ENCODE data around the gene FAIM.
"Not testable (repeated sequence)": the region's sequence is repeated elsewhere in the genome, so short reads cannot be mapped to it uniquely, and the experiment has no call there.

Gene FAIM

DNA sequence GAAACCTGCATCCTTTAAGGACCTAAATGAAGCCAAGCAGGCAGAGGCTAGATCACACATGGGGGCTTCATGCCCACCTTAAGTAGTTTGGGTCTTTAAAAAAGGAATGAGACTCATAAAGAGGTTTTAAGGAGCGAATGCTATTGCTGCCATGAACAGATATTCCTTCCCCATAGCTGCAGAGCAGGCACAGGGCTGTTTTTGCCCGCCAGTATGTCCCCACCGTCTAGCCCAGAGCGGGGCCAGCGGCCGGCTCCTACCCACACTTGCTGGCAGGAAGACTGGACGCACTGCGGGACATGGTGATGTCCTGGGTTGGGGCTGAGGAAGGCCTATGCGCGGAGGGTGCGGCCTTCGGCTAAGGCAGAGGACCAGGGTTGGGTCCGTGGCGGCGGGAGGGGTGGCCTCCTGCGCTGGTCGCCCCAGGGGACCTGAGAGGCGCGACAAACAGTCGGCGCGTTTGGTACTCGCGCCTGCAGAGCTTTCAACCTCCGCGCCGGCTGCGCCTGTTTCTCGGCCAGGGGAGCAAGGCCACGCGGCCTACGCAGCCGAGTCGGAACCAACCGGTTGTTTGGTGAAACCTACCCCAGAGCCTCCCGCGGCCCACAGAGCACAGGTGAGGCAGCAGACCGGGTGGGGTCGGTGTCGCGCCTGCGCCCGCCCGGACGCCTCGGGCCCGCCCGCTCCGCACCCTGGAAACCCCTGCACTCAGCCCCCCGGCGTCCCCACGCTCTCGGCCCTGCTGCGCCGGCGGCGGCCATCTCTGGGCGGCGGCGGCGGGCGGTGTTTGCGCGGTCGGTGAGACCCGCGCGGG, at the start of gene FAIM:
Gene FAIM, plus strand, starts transcription at position 450 of the 814 bp plus-strand sequence. CDS start 10,956 bp downstream, outside the sequence.
- peak; percentile 8 to 54 for DNase-seq

DNA sequence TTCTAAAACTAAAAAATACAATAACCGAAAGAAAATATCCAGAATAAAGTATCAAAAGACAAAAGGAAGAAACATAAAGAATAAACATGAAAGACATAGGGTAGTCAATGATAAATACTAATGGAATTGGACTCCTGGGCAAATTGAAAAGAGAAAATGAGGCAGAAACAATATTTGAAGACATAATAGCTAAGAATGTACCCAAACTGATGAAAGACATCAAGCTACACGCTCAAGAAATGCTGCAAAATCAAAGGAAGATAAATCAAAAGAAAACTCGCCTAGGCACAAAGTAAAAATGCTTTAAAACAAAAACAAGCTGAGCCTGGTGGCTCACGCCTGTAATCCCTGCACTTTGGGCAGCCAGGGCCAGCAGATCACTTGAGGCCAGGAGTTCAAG, 49.4 kb upstream of the FAIM start:
- no peak for DNase-seq

GRCh38 chr3:138560501-138560900, 48.1 kb upstream of the FAIM start:
- no peak for DNase-seq

GRCh38 chr3:138562902-138563301, 45.7 kb upstream of the FAIM start:
- DNase-seq = not testable (repeated sequence)

DNA sequence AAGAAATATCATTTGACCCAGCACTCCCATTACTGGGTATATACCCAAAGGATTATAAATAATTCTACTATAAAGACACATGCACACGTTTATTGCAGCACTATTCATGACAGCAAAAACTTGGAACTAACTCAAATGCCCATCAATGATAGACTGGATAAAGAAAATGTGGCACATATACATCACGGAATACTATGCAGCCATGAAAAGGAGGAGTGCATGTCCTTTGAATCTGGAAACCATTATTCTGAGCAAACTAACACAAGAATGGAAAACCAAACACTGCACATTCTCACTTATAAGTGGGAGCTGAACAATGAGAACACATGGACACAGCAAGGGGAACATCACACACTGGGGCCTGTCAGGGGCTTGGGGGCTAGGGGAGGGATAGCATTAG, 42.3 kb upstream of the FAIM start:
- DNase-seq = not testable (repeated sequence)

GRCh38 chr3:138567403-138567802, 41.2 kb upstream of the FAIM start:
- DNase-seq = no peak

GRCh38 chr3:138569090-138569489, 39.5 kb upstream of the FAIM start:
- no peak for DNase-seq

DNA sequence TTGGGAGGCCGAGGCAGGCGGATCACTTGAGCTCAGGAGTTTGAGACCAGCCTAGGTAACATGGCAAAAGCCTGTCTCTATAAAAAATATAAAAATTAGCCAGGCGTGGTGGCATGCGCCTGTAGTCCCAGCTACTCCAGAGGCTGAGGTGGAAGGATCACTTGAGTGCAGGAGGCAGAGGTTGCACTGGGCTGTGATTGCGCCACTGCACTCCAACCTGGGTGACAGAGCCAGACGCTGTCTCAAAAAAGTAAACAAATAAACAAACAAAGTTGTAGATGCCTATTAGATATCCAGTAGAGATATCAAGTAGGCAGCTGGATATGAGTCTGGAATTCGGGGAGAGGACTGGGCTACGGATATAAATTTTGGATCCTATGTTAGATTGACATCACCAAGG, 38.9 kb upstream of the FAIM start:
- not testable (repeated sequence) for DNase-seq

- DNase-seq = no peak
These were observed 35.4 kb upstream of the FAIM start for GRCh38 chr3:138573138-138573537.

DNA sequence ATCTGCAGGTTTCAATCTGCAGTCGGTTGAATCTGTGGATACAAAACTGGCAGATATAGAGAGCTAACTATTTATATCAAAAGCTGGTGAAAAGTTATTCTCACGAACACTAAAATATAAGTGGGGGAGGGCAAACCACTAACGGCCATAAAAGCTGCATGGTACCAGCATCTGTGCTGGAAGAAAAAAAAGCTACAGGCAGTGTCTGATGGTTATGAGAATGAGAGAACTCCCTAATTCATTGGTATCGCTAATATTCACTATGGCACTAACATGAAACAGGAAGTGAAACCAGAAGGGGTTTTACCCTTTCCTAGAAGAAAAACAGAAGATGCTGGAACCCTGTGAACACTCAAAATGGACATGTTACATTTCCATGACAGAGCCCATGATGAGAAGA, 30.4 kb upstream of the FAIM start:
- no peak for DNase-seq

- DNase-seq = no peak
These were observed 29.5 kb upstream of the FAIM start for GRCh38 chr3:138578961-138579574.

DNA sequence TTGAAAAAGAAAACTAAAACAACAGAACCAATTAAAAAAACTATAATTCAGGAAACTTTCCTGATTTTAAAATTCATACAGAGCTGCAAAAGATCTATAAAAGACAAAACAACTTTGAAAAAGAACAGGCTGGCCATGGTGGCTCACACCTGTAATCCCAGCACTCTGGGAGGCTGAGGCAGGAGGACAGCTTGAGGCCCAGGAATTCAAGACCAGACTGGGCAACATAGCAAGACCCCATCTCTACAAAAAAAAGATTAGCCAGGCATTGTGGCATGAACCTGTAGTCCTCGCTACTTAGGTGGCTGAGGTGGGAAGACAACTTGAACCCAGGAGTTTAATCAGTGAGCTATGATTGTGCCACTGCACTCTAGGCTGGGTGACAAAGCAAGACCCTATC, 21.2 kb upstream of the FAIM start:
- no peak for DNase-seq

DNA sequence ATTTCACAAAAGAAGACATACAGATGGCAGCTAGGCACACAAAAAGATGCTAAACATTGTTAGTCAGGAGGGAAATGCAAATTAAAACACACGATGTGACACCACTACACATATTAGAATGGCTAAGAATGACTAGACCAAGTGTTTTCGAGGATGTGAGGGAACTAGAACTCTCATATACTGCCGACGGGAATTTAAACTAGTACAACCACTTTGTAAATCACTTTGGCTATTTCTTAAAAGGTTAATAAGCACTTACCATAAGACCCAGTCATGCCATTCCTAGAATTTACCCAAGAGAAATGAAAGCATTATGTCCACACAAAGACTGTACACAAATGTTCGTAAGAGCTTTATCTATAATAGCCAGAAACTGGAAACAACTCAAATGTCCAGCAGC, 20.1 kb upstream of the FAIM start:
- DNase-seq = no peak

- DNase-seq = no peak
These were observed 17.2 kb upstream of the FAIM start for GRCh38 chr3:138591392-138591791.

DNA sequence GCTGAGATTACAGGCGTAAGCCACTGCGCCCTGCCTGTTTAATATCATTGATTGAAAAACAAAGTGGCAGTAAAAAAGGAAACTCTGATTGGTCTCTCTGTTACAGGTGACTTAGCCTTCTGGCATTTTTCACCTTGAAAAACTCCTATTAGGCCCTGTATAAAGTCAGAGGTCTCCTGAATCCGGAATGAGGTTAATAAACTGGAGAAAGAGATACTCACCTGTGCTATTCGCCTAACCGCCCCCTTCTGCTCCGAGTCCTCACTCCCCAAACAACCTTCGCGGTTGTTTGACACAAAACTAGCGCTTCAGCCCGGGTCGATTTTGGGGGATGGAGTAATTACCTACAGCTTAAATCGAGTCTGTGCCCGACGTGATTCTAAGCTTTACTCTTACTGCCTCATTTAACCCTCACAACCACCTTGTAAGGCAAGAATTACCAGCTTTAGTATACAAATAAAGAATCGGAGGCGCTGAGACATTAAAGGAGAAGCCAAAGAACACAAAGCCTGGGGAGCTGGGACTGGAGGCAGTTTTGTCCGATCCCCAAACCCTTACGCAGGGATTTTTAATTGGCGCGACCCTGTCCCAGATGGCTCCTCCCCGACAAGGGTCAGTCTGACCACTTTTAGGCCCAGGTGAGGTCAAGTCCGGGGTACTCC, 15.0 kb upstream of the FAIM start:
- DNase-seq = no peak

- DNase-seq = no peak
These were observed 14.2 kb upstream of the FAIM start, which contains the start of gene CEP70 for GRCh38 chr3:138594150-138594934. CEP70 (minus strand) TSS chr3:138594260; CDS start chr3:138572927, 21,333 bp downstream.

DNA sequence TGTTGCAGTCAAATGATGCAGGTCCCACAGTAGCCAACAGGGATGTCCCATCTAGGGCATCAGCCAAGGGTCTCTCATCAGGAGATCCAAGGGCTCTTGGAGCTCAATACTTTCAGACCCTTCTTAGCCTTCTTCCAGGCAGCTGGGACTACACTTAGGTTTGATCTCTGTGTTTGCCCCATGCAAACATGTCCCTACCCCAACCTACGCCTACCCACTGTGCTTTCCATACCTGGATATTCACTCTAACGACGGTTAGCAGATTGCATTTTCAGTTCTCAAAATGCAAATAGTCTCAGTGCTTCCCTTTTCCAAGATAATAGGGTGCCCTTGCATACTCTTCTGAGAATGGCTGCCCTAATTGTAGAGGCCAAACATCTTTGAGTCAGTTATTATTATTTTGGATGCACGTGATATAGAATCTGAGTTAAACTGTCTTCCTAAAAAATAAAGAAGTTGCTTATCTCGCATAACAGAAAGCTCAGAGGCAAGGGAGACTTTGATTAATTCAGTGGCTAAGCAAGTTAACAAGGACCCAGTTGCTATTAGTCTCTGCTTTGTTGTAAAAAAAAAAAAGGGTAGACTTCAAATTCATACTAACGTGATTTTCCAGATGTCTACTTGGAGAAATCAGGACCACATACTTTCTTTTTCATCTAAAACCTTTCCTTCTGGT, 13.5 kb upstream of the FAIM start:
- no peak for DNase-seq

DNA sequence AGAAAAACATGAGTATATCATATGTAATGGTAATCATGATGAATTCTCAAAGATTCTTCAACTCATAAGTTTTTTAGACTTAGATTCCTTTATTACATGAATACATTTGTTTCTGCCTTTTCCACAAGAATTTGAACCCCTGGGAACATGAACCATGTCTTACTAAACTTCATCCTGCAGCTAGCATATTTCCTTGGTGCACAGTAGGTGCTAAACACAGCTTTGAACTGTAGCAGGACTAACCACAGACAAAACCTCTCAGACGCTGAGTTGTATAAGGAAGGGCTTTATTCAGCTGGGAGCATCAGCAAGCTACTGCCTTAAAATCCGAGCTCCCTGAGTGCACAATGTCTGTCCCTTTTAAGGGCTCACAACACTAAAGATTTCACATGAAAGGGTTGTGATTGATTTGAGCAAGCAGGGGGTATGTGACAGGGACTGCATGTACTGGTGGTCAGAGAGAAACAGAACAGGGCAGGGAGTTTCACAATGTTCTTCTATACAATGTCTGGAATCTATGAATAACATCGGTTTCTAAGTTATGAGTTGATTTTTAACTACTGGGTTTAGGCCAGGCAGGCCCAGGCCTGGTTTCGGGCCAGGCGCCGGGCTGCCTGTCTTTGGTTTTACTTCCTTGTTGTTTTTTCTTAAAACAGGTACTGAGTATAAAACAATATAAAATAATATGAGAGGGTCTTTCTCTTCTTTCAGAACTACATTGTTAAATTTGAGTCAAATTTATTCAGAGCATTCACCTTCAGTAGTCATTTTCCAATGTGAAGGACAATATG, 11.2 kb upstream of the FAIM start:
- DNase-seq = not testable (repeated sequence)

DNA sequence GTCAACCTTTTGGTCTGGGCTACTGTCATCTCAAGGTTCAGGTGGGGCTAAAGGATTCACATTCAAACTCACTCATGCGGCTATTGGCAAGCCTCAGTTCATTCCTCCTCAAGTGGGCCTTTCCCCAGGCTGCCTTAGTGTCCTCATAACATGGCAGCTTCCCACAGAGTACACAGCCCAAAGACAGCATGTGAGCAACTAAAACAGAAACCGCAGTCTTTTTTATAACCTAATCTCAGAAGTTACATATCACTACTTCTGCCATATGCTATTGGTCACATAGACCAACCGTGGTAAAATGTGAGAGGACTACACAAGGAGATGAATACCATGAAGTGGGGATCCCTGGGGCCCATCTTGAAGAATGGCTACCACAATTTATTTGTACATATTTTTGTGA, 10.0 kb upstream of the FAIM start:
- DNase-seq = no peak

DNA sequence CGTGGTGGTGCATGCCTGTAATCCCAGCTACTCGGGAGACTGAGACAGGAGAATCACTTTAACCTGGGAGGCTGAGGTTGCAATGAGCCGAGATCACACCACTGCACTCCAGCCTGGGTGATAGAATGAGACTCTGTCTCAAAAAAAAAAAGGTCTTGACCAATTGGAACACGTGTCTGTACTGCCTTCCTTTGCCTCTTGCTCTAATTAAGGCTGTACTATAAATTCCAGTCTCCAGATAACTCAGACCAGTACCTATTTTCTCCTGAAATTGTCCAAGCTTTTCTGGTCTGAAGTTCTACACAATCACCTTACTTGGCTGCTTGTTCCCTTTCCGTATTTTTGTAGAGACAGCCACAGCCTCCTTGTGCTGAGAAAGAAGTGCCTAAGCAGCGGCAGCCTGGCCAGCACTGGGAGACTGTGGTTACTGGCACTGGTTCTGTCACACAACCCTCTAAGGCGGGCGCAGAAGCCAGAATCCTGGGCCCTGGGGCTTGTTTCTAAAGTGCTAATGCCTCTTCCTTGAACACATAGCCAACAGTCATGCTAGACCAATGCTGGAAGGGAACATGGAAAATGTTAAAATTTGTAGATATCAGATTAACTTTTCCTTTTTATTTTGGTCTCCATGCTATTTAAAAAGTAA, 8.3 kb upstream of the FAIM start:
- no peak for DNase-seq

DNA sequence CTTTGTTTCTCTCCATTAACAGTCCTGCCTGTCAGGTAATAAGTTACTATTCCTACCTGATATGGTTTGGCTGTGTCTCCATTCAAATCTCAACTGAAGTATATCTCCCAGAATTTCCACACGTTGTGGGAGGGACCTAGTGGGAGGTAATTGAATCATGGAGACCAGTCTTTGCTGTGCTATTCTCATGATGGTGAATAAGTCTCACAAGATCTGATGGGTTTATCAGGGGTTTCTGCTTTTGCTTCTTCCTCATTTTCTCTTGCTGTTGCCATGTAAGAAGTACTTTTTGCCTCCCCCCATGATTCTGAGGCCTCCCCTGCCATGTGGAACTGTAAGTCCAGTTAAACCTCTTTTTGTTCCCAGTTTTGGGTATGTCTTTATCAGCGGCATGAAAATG, 6.9 kb upstream of the FAIM start:
- not testable (repeated sequence) for DNase-seq

Measured in SW 1271 (cell line).